Muscle layer of colon (tissue), 2 donors: ENCODE measurements around the gene TRPV6.

Experiments used
- H3K27ac ChIP-seq: one replicate; pipeline ENCODE4 v1.7.0; 2013; ENCODE audit warnings: low read depth, mild to moderate bottlenecking, low read length, moderate library complexity
- H3K27me3 ChIP-seq, 2 donors: one replicate each; pipeline ENCODE4 v1.7.0; 2013; ENCODE audit warnings: low read length in 2 of 2, mild to moderate bottlenecking in 2 of 2; ENCODE audit not compliant: insufficient read depth in 2 of 2, control insufficient read depth in 1 of 2
- H3K36me3 ChIP-seq: one replicate; pipeline ENCODE4 v1.7.0; 2013; ENCODE audit warnings: mild to moderate bottlenecking, low read length; ENCODE audit not compliant: insufficient read depth
- H3K4me1 ChIP-seq: one replicate; pipeline ENCODE4 v1.7.0; 2013; ENCODE audit warnings: mild to moderate bottlenecking, low read length; ENCODE audit not compliant: insufficient read depth
- H3K4me3 ChIP-seq, 2 donors: one replicate each; pipeline ENCODE4 v1.7.0; 2013; ENCODE audit warnings: low read length in 2 of 2, low read depth in 1 of 2, mild to moderate bottlenecking in 1 of 2, moderate library complexity in 1 of 2
- H3K9ac ChIP-seq: one replicate; pipeline ENCODE4 v1.7.0; 2013; ENCODE audit warnings: low read length
- H3K9me3 ChIP-seq: one replicate; pipeline ENCODE4 v1.7.0; 2013; ENCODE audit warnings: mild to moderate bottlenecking, low read length
- donor health status: abdominal sarcoma.
- donor health status: Adenocarcinoma of cecum.

TRPV6 gene

GRCh38 chr7:142885311-142886230 lies at the start of gene TRPV6:
Gene TRPV6 (minus strand): TSS chr7:142885745.
- Histone ChIP-seq H3K9me3 (no peaks in the 10 kb centered on the region), H3K4me1 (no peaks in the 10 kb centered on the region), H3K9ac (no peak within 1 kb of the TSS), H3K36me3 (no peaks in the 10 kb centered on the region), H3K4me3 (no peak within 1 kb of the TSS), H3K27ac (no peak within 1 kb of the TSS), H3K27me3 (no peaks in the 10 kb centered on the region)

- Histone ChIP-seq H3K9me3 (no peaks in the 10 kb centered on the region), H3K27me3 (no peaks in the 10 kb centered on the region), H3K36me3 (no peaks in the 10 kb centered on the region), H3K4me3 (no peak overlapping the region), H3K9ac (no peak overlapping the region), H3K4me1 (no peaks in the 10 kb centered on the region), H3K27ac (no peak overlapping the region)
These were observed 48.5 kb upstream of the TRPV6 start for GRCh38 chr7:142934056-142934455.

GRCh38 chr7:142933624-142934023 lies 48.1 kb upstream of the TRPV6 start, which contains the start of gene TRPV5:
Gene TRPV5 (minus strand): TSS chr7:142933746. CDS start chr7:142933459, 287 bp downstream.
- no peaks in the 10 kb centered on the region for H3K27me3 ChIP-seq
- H3K27ac ChIP-seq: no peak within 1 kb of the TSS
- no peak within 1 kb of the TSS for H3K4me3 ChIP-seq
- no peak within 1 kb of the TSS for H3K9ac ChIP-seq
- no peaks in the 10 kb centered on the region for H3K36me3 ChIP-seq
- H3K4me1 ChIP-seq: no peaks in the 10 kb centered on the region
- H3K9me3 ChIP-seq: no peaks in the 10 kb centered on the region

- no peaks in the 10 kb centered on the region for H3K9me3 ChIP-seq
- no peak overlapping the region for H3K4me3 ChIP-seq
- no peak overlapping the region for H3K27ac ChIP-seq
- no peaks in the 10 kb centered on the region for H3K4me1 ChIP-seq
- no peaks in the 10 kb centered on the region for H3K36me3 ChIP-seq
- H3K9ac ChIP-seq: no peak overlapping the region
- H3K27me3 ChIP-seq: no peaks in the 10 kb centered on the region
These were observed 47.5 kb upstream of the TRPV6 start for GRCh38 chr7:142933092-142933475.

GRCh38 chr7:142932386-142933091 lies 47.0 kb upstream of the TRPV6 start:
- no peak overlapping the region for H3K9ac ChIP-seq
- H3K4me3 ChIP-seq: no peak overlapping the region
- H3K4me1 ChIP-seq: no peaks in the 10 kb centered on the region
- no peaks in the 10 kb centered on the region for H3K9me3 ChIP-seq
- H3K27ac ChIP-seq: no peak overlapping the region
- H3K36me3 ChIP-seq: no peaks in the 10 kb centered on the region
- H3K27me3 ChIP-seq: no peaks in the 10 kb centered on the region

- no peak overlapping the region for H3K9ac ChIP-seq
- no peak overlapping the region for H3K27ac ChIP-seq
- H3K27me3 ChIP-seq: no peaks in the 10 kb centered on the region
These were observed 44.7 kb upstream of the TRPV6 start for GRCh38 chr7:142930126-142930730.

GRCh38 chr7:142927949-142928348 lies 42.4 kb upstream of the TRPV6 start:
- Histone ChIP-seq H3K36me3 (no peaks in the 10 kb centered on the region), H3K27me3 (no peaks in the 10 kb centered on the region), H3K9me3 (no peaks in the 10 kb centered on the region), H3K27ac (no peak overlapping the region), H3K9ac (no peak overlapping the region), H3K4me3 (no peak overlapping the region), H3K4me1 (no peaks in the 10 kb centered on the region)

More at GRCh38 chr7:142930126-142930730, 44.7 kb upstream of the TRPV6 start:
- no peak overlapping the region for H3K4me3 ChIP-seq
- H3K4me1 ChIP-seq: no peaks in the 10 kb centered on the region
- no peaks in the 10 kb centered on the region for H3K9me3 ChIP-seq
- H3K36me3 ChIP-seq: no peaks in the 10 kb centered on the region

GRCh38 chr7:142927085-142927745 lies 41.7 kb upstream of the TRPV6 start:
- H3K36me3 ChIP-seq: no peaks in the 10 kb centered on the region
- no peaks in the 10 kb centered on the region for H3K4me1 ChIP-seq
- no peak overlapping the region for H3K27ac ChIP-seq
- no peak overlapping the region for H3K4me3 ChIP-seq
- no peaks in the 10 kb centered on the region for H3K27me3 ChIP-seq
- no peaks in the 10 kb centered on the region for H3K9me3 ChIP-seq
- H3K9ac ChIP-seq: no peak overlapping the region

- no peak overlapping the region for H3K27ac ChIP-seq
- H3K9me3 ChIP-seq: no peaks in the 10 kb centered on the region
- H3K9ac ChIP-seq: no peak overlapping the region
- no peaks in the 10 kb centered on the region for H3K36me3 ChIP-seq
- no peak overlapping the region for H3K4me3 ChIP-seq
- no peaks in the 10 kb centered on the region for H3K27me3 ChIP-seq
- H3K4me1 ChIP-seq: no peaks in the 10 kb centered on the region
These were observed 39.9 kb upstream of the TRPV6 start for GRCh38 chr7:142925413-142925812.

- no peak overlapping the region for H3K9ac ChIP-seq
- H3K4me1 ChIP-seq: no peaks in the 10 kb centered on the region
- H3K27me3 ChIP-seq: peaks cover 0 to 4% of the 10 kb centered on the region in 2 donors
- H3K4me3 ChIP-seq: no peak overlapping the region
- H3K9me3 ChIP-seq: no peaks in the 10 kb centered on the region
- H3K27ac ChIP-seq: no peak overlapping the region
- no peaks in the 10 kb centered on the region for H3K36me3 ChIP-seq
These were observed 37.8 kb upstream of the TRPV6 start for GRCh38 chr7:142923391-142923790.

- Histone ChIP-seq H3K4me1 (no peaks in the 10 kb centered on the region), H3K36me3 (no peaks in the 10 kb centered on the region), H3K9me3 (no peaks in the 10 kb centered on the region)
These were observed 34.1 kb upstream of the TRPV6 start for GRCh38 chr7:142919656-142920055.

More at GRCh38 chr7:142919656-142920055, 34.1 kb upstream of the TRPV6 start:
- Histone ChIP-seq H3K27ac (no peak overlapping the region), H3K27me3 (peaks cover 0 to 4% of the 10 kb centered on the region in 2 donors), H3K4me3 (no peak overlapping the region), H3K9ac (no peak overlapping the region)
